TTC549 (cell line): ENCODE data around the gene ARHGEF4.

Experiments
- FAIRE-seq: peaks from 2 replicates; lab custom pipeline; 2012; peaks lifted over from hg19 to GRCh38; lab: Jason Lieb, UNC

The ARHGEF4 gene

GRCh38 chr2:131039908-131040660, 203.4 kb downstream of the ARHGEF4 start:
- no peak for FAIRE-seq

- FAIRE-seq, result no peak
These were observed 204.1 kb downstream of the ARHGEF4 start for GRCh38 chr2:131040661-131041401.

GRCh38 chr2:131041402-131042147, 204.9 kb downstream of the ARHGEF4 start:
- FAIRE-seq, result no peak

- FAIRE-seq, result no peak
These were observed 205.5 kb downstream of the ARHGEF4 start for GRCh38 chr2:131042148-131042775.

GRCh38 chr2:131043199-131044074, 206.7 kb downstream of the ARHGEF4 start:
- no peak for FAIRE-seq

GRCh38 chr2:131044075-131044756, 207.5 kb downstream of the ARHGEF4 start:
- FAIRE-seq, result no peak

GRCh38 chr2:131044757-131045150, 208.0 kb downstream of the ARHGEF4 start:
- FAIRE-seq, result no peak

- FAIRE-seq, result no peak
These were observed 208.7 kb downstream of the ARHGEF4 start for GRCh38 chr2:131045286-131046027.

GRCh38 chr2:131046028-131046917, 209.6 kb downstream of the ARHGEF4 start:
- FAIRE-seq, result no peak

- FAIRE-seq, result no peak
These were observed 210.4 kb downstream of the ARHGEF4 start for GRCh38 chr2:131046918-131047652.

- FAIRE-seq, result no peak
These were observed 211.3 kb downstream of the ARHGEF4 start for GRCh38 chr2:131047920-131048560.

GRCh38 chr2:131048641-131049040, 211.9 kb downstream of the ARHGEF4 start:
- no peak for FAIRE-seq

- FAIRE-seq, result no peak
These were observed 212.5 kb downstream of the ARHGEF4 start for GRCh38 chr2:131049150-131049718.

GRCh38 chr2:131050896-131051295, 214.2 kb downstream of the ARHGEF4 start:
- FAIRE-seq, result no peak

- FAIRE-seq, result no peak
These were observed 216.1 kb downstream of the ARHGEF4 start for GRCh38 chr2:131052741-131053263.

GRCh38 chr2:131054488-131054887, 217.8 kb downstream of the ARHGEF4 start:
- FAIRE-seq, result no peak
